HepG2 (cell line): Measurements from ENCODE around the gene PEX10. TPM values are rescaled to one million over a fixed set of nuclear protein-coding genes. Genes with fewer than 3 reads are reported as not detected.

ENCODE experiments used
- GTF3A ChIP-seq: sonication (generic); formaldehyde crosslinking; conservative IDR thresholded peaks from 2 replicates; pipeline ENCODE4 v1.4.0; 2020; ENCODE audit warnings: mild to moderate bottlenecking, missing genetic modification reagents
- KLF12 ChIP-seq: sonication (generic); formaldehyde crosslinking; IDR thresholded peaks from 2 replicates; pipeline ENCODE4 v1.4.0; 2020; ENCODE audit warnings: missing genetic modification reagents, borderline replicate concordance
- MAFK ChIP-seq, 2 experiments: IDR thresholded peaks in 1 of 2; conservative IDR thresholded peaks in 1 of 2; 2 replicates each; pipeline ENCODE4 v1.6.1; 2011; ENCODE audit warnings: improper control_type of control experiment in 2 of 2, low read length in 2 of 2
- MATR3 ChIP-seq: sonication (generic); formaldehyde crosslinking; IDR thresholded peaks from 2 replicates; pipeline ENCODE4 v1.4.0; 2020; ENCODE audit warnings: missing genetic modification reagents
- MED13 ChIP-seq: sonication (generic); formaldehyde crosslinking; IDR thresholded peaks from 2 replicates; pipeline ENCODE4 v1.5.0; 2020; ENCODE audit warnings: missing genetic modification reagents
- NFKB2 ChIP-seq: sonication (generic); formaldehyde crosslinking; IDR thresholded peaks from 2 replicates; pipeline ENCODE4 v1.4.0; 2020; ENCODE audit warnings: missing genetic modification reagents, borderline replicate concordance
- PAX8 ChIP-seq: sonication (generic); formaldehyde crosslinking; IDR thresholded peaks from 2 replicates; pipeline ENCODE4 v1.8.0; 2022; ENCODE audit warnings: mild to moderate bottlenecking, missing genetic modification reagents, borderline replicate concordance
- SP1 ChIP-seq, 2 experiments: fragments of 450-650 bp in 1 of 2; sonication (generic) in 1 of 2; formaldehyde crosslinking in 1 of 2; IDR thresholded peaks; 2 replicates each; pipeline versions ENCODE4 v1.4.0 to v1.6.1; 2016 to 2020; ENCODE audit warnings: missing genetic modification reagents in 1 of 2
- ZBTB20 ChIP-seq: sonication (generic); formaldehyde crosslinking; IDR thresholded peaks from 2 replicates; pipeline ENCODE4 v1.8.1; 2023; ENCODE audit warnings: missing genetic modification reagents, low read depth, mild to moderate bottlenecking, borderline replicate concordance
- ZBTB7A ChIP-seq: sonication (generic); formaldehyde crosslinking; IDR thresholded peaks from 2 replicates; pipeline ENCODE4 v1.8.0; 2022; ENCODE audit warnings: mild to moderate bottlenecking, missing genetic modification reagents
- ZNF3 ChIP-seq: IDR thresholded peaks from 2 replicates; pipeline ENCODE4 v1.7.0; 2017; ENCODE audit warnings: inconsistent platforms
- ZNF549 ChIP-seq: sonication (generic); formaldehyde crosslinking; IDR thresholded peaks from 2 replicates; pipeline ENCODE4 v1.5.0; 2020; ENCODE audit warnings: missing genetic modification reagents
- ZNF652 ChIP-seq: IDR thresholded peaks from 2 replicates; pipeline ENCODE4 v1.6.1; 2016; ENCODE audit warnings: low read depth, borderline replicate concordance
- polyA plus RNA-seq, 8 experiments: library from polyadenylated mRNA; depleted of rRNA in 3 of 8; stranded (reverse) in 7 of 8; unstranded in 1 of 8; fragments of >200 nt; fragmentation: Illumina TruSeq in 4 of 8; extraction: Trizol in 4 of 8; gene quantifications; 2 replicates each; pipeline versions ENCODE4 v1.2.1 to v1.2.3, GENCODE V29; 2011 to 2016; ENCODE audit warnings: low read depth in 4 of 8, missing spikeins in 1 of 8, mixed read lengths in 1 of 8; ENCODE audit not compliant: insufficient read depth in 1 of 8
- total RNA-seq, 5 experiments: library from RNA; depleted of rRNA; stranded (reverse); fragments of >200 nt; fragmentation: Illumina TruSeq; extraction: Trizol; gene quantifications; 2 replicates each; pipeline ENCODE4 v1.2.3, GENCODE V29; 2016; ENCODE audit warnings: low read depth in 1 of 5
- TF ChIP-seq, protein P1 (sequence below): IDR thresholded peaks from 2 replicates; pipeline ENCODE4 v1.6.1; 2016; ENCODE audit warnings: missing compliant biosample characterization, missing genetic modification reagents, borderline replicate concordance
- TF ChIP-seq, protein P2 (sequence below): IDR thresholded peaks from 2 replicates; pipeline ENCODE4 v1.6.1; 2018; ENCODE audit warnings: missing genetic modification reagents, mild to moderate bottlenecking, missing compliant biosample characterization
- TF ChIP-seq, protein P3 (sequence below): sonication (generic); formaldehyde crosslinking; IDR thresholded peaks from 2 replicates; pipeline ENCODE4 v1.4.0; 2020; ENCODE audit warnings: missing genetic modification reagents
- TF ChIP-seq, protein P4 (sequence below): sonication (generic); formaldehyde crosslinking; conservative IDR thresholded peaks from 2 replicates; pipeline ENCODE4 v1.4.0; 2020; ENCODE audit warnings: missing genetic modification reagents
- TF ChIP-seq, protein P5 (sequence below): IDR thresholded peaks from 2 replicates; pipeline ENCODE4 v1.6.1; 2016; ENCODE audit warnings: low read depth, missing genetic modification reagents, missing compliant biosample characterization

Gene PEX10
- total and polyA plus RNA-seq, 2 of the 13 experiments (the other 11 are each of a cell fraction or from before 2014, with no cell fraction given) = 16.1 to 39.6 TPM

DNA sequence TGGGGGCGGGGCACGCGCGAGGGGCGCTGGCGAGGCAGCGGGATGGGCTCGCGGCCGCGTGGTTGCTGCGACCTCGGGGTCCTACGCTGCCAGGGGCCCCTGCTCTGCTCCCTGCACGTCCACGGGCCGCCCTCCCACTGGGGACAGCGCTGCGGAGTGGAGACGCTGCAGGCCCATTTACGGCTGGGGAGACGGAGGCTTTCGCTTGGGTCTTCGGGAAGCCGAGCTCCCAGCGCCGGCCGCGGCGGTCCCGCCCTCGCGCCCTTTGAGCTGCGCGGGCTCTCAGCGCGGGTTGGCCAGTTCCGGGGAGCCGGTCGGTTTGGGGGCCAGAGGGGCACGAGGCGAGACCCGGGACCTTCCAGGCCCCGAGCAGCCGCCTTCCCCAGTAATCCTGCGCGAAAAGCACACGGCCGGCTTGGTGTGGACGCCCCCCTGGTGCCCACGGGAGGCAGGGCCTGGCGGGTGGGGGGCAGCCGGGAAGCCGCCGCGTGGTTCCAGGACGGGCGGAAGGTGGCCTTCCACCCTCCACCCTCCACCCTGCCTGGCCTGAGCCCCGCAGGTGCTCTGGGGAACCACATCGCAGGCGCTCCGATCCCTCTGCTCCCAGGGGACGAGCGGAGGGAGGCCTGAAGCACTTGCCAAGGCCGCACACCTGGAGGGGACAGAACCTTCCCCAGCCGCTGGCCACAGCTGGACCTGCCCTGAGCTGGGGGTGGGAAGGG is 570 bp upstream of the PEX10 start (continued):
- TF ChIP-seq PAX8 (CRISPR knock-in tag) (0 out of 2 replicates have a peak, but pooled peaks have one; percentile 16), SP1 (IDR thresholded peaks at IDR 0.05) (no peak), SP1 (CRISPR knock-in tag; IDR thresholded peaks at IDR 0.05) (no peak), NFKB2 (CRISPR knock-in tag) (peak; percentile 93; the same call in 1 of the 2 replicates), ZBTB20 (CRISPR knock-in tag) (no peak; the same call in 1 of the 2 replicates), ZNF3 (CRISPR knock-in tag) (no peak), KLF12 (CRISPR knock-in tag) (peak; percentile 72; the same call in 1 of the 2 replicates), MATR3 (CRISPR knock-in tag) (no peak), GTF3A (CRISPR knock-in tag) (no peak), ZNF652 (CRISPR knock-in tag) (no peak), MAFK (conservative IDR thresholded peaks at IDR 0.05 in 1 of 2, IDR thresholded peaks at IDR 0.05 in 1 of 2; ENCODE audit: low read length in 2 of 2) (no peak), ZBTB7A (CRISPR knock-in tag) (no peak; the same call in 1 of the 2 replicates), MED13 (CRISPR knock-in tag) (peak; percentile 70; the same call in 1 of the 2 replicates), ZNF549 (no peak)
- TF ChIP-seq, protein P1, sequence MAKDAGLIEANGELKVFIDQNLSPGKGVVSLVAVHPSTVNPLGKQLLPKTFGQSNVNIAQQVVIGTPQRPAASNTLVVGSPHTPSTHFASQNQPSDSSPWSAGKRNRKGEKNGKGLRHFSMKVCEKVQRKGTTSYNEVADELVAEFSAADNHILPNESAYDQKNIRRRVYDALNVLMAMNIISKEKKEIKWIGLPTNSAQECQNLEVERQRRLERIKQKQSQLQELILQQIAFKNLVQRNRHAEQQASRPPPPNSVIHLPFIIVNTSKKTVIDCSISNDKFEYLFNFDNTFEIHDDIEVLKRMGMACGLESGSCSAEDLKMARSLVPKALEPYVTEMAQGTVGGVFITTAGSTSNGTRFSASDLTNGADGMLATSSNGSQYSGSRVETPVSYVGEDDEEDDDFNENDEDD (CRISPR knock-in tag) = peak; percentile 84; the same call in 1 of the 2 replicates
- TF ChIP-seq, protein P2, sequence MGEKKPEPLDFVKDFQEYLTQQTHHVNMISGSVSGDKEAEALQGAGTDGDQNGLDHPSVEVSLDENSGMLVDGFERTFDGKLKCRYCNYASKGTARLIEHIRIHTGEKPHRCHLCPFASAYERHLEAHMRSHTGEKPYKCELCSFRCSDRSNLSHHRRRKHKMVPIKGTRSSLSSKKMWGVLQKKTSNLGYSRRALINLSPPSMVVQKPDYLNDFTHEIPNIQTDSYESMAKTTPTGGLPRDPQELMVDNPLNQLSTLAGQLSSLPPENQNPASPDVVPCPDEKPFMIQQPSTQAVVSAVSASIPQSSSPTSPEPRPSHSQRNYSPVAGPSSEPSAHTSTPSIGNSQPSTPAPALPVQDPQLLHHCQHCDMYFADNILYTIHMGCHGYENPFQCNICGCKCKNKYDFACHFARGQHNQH (CRISPR knock-in tag) = no peak
- TF ChIP-seq, protein P3, sequence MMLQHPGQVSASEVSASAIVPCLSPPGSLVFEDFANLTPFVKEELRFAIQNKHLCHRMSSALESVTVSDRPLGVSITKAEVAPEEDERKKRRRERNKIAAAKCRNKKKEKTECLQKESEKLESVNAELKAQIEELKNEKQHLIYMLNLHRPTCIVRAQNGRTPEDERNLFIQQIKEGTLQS = no peak; the same call in 1 of the 2 replicates
- TF ChIP-seq, protein P4, sequence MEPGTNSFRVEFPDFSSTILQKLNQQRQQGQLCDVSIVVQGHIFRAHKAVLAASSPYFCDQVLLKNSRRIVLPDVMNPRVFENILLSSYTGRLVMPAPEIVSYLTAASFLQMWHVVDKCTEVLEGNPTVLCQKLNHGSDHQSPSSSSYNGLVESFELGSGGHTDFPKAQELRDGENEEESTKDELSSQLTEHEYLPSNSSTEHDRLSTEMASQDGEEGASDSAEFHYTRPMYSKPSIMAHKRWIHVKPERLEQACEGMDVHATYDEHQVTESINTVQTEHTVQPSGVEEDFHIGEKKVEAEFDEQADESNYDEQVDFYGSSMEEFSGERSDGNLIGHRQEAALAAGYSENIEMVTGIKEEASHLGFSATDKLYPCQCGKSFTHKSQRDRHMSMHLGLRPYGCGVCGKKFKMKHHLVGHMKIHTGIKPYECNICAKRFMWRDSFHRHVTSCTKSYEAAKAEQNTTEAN (CRISPR knock-in tag) = peak; percentile 71
- TF ChIP-seq, protein P5, sequence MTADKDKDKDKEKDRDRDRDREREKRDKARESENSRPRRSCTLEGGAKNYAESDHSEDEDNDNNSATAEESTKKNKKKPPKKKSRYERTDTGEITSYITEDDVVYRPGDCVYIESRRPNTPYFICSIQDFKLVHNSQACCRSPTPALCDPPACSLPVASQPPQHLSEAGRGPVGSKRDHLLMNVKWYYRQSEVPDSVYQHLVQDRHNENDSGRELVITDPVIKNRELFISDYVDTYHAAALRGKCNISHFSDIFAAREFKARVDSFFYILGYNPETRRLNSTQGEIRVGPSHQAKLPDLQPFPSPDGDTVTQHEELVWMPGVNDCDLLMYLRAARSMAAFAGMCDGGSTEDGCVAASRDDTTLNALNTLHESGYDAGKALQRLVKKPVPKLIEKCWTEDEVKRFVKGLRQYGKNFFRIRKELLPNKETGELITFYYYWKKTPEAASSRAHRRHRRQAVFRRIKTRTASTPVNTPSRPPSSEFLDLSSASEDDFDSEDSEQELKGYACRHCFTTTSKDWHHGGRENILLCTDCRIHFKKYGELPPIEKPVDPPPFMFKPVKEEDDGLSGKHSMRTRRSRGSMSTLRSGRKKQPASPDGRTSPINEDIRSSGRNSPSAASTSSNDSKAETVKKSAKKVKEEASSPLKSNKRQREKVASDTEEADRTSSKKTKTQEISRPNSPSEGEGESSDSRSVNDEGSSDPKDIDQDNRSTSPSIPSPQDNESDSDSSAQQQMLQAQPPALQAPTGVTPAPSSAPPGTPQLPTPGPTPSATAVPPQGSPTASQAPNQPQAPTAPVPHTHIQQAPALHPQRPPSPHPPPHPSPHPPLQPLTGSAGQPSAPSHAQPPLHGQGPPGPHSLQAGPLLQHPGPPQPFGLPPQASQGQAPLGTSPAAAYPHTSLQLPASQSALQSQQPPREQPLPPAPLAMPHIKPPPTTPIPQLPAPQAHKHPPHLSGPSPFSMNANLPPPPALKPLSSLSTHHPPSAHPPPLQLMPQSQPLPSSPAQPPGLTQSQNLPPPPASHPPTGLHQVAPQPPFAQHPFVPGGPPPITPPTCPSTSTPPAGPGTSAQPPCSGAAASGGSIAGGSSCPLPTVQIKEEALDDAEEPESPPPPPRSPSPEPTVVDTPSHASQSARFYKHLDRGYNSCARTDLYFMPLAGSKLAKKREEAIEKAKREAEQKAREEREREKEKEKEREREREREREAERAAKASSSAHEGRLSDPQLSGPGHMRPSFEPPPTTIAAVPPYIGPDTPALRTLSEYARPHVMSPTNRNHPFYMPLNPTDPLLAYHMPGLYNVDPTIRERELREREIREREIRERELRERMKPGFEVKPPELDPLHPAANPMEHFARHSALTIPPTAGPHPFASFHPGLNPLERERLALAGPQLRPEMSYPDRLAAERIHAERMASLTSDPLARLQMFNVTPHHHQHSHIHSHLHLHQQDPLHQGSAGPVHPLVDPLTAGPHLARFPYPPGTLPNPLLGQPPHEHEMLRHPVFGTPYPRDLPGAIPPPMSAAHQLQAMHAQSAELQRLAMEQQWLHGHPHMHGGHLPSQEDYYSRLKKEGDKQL (CRISPR knock-in tag) = no peak
